Tibial nerve (tissue), 4 donors: ENCODE data around the gene SEC61A1. TPM values are rescaled to one million over a fixed set of nuclear protein-coding genes. Genes with fewer than 3 reads are reported as not detected.

Experiments
- DNase-seq, 2 donors: peaks; one replicate each; pipeline ENCODE4 v3.0.0-alpha.2; 2019; ENCODE audit warnings: low spot score in 2 of 2
- H3K27ac ChIP-seq, 4 donors: fragments of 200-600 bp; sonication (generic) in 3 of 4; one replicate each; pipeline ENCODE4 v1.5.1; 2017 to 2019; ENCODE audit warnings: mild to moderate bottlenecking in 1 of 4
- H3K27me3 ChIP-seq, 2 donors: fragments of 200-600 bp; sonication (generic) in 1 of 2; one replicate each; pipeline versions ENCODE4 v1.5.1 to v1.6.0; 2017 to 2019
- H3K36me3 ChIP-seq, 3 donors: fragments of 200-600 bp; sonication (generic); one replicate each; pipeline ENCODE4 v1.5.1; 2018 to 2019
- H3K4me1 ChIP-seq, 4 donors: fragments of 200-600 bp; sonication (generic) in 3 of 4; one replicate each; pipeline ENCODE4 v1.5.1; 2017 to 2019
- H3K4me3 ChIP-seq, 4 donors: fragments of 200-600 bp; sonication (generic) in 3 of 4; one replicate each; pipeline ENCODE4 v1.5.1; 2017 to 2019; ENCODE audit warnings: mild to moderate bottlenecking in 1 of 4, moderate library complexity in 1 of 4
- H3K9me3 ChIP-seq, 4 donors: fragments of 200-600 bp; sonication (generic) in 3 of 4; one replicate each; pipeline ENCODE4 v1.5.1; 2017 to 2019
- EP300 ChIP-seq, 2 donors: sonication (generic); formaldehyde crosslinking; IDR thresholded peaks; one replicate each; pipeline ENCODE4 v1.6.1; 2017; ENCODE audit warnings: antibody characterized with exemption in 2 of 2, mild to moderate bottlenecking in 1 of 2
- POLR2A ChIP-seq, 2 donors: fragments of 450-650 bp; IDR thresholded peaks; one replicate each; pipeline ENCODE4 v1.6.1; 2017; ENCODE audit warnings: antibody characterized with exemption in 2 of 2, mild to moderate bottlenecking in 2 of 2, moderate library complexity in 2 of 2
- WGBS, 2 donors: methylation state at CpG; one replicate each; pipeline ENCODE4 v1.1.5; 2018; 5-methylcytosine and 5-hydroxymethylcytosine counted together
- total RNA-seq, 4 donors: library from RNA; depleted of rRNA; stranded (reverse); fragments of >200 nt; gene quantifications; one replicate each; pipeline ENCODE4 v1.1.0, GENCODE V29; 2016
- TF ChIP-seq, protein P1 (sequence below), 5 experiments: fragments of 200-600 bp in 3 of 5; fragments of 450-650 bp in 2 of 5; sonication (generic) in 3 of 5; IDR thresholded peaks; one replicate each; pipeline ENCODE4 v1.5.1; 2016 to 2019; ENCODE audit warnings: antibody characterized with exemption in 5 of 5, mild to moderate bottlenecking in 3 of 5, moderate library complexity in 2 of 5

Gene SEC61A1
- total RNA-seq, 4 donors from 2014 or later = 93.3 to 155 (median 108) TPM

DNA sequence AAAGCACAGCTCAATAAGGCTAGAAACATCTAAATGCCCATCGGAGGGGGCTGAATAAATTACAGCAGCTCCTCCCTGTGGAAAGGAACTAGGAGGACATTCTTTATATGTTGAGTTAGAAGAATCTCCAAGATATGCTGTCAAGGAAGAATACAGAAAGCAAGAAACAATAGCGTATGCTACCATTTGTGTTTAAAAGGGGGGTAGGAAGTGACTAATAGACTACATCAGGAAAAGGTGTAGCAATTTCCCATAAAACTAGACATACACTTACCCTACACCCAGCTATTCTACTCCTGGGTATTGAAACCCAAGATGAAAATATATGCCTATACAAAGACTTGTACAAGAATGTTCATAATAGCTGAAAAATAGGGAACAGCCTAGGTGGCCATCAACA, 21.6 kb downstream of the SEC61A1 start:
- WGBS, 2 donors = 77 to 80% methylated on average over 2 of the region's 2 CpGs

DNA sequence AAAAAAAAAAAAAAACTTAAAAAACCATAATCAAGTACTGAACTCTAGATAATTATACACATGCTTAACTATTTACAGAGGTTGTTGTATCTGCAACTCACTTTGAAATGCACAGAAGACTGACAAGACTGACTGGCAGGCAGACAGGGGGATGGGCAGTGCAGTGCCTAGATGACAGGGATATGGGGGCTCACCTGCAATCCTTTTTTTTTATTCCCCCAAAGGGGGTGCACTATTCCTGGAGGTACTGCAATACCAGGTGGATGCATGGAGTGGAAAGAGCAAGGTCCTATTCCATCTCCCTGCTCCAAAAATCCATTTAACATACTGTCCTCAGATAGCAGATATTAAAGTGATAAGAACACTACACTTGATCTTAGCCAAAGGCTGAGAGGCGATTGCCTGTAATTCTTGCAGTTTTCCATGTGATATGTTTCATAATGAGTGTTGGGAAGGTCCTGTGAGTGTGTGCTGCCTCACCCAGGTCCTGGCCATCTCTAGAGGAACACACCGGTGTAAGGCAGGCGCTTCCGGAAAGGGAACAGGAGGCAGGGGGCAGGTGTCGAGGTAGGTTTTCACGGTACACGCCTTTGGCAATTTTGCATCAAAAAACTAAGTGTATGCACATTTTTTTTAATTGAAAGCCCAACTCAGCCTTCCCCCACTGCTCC, 22.7 kb downstream of the SEC61A1 start:
- Histone ChIP-seq H3K4me3 (peak overlapping the region; percentile 30 to 54 (median 44)), H3K9me3 (no peaks in the 10 kb centered on the region), H3K36me3 (peaks cover 0 to 49% (median 10%) of the 10 kb centered on the region in 3 donors), H3K27ac (peak overlapping the region in 3 of 4 donors; percentile 5 to 66 (median 17)), H3K4me1 (peaks cover 0 to 31% (median 6%) of the 10 kb centered on the region in 4 donors), H3K27me3 (no peaks in the 10 kb centered on the region)
- 7 to 12% methylated on average over 7 of the region's 7 CpGs for WGBS, 2 donors
- DNase-seq = no peak
- TF ChIP-seq POLR2A (IDR thresholded peaks at IDR 0.05) = no peak
- TF ChIP-seq EP300 (IDR thresholded peaks at IDR 0.05) = no peak
- TF ChIP-seq, protein P1, sequence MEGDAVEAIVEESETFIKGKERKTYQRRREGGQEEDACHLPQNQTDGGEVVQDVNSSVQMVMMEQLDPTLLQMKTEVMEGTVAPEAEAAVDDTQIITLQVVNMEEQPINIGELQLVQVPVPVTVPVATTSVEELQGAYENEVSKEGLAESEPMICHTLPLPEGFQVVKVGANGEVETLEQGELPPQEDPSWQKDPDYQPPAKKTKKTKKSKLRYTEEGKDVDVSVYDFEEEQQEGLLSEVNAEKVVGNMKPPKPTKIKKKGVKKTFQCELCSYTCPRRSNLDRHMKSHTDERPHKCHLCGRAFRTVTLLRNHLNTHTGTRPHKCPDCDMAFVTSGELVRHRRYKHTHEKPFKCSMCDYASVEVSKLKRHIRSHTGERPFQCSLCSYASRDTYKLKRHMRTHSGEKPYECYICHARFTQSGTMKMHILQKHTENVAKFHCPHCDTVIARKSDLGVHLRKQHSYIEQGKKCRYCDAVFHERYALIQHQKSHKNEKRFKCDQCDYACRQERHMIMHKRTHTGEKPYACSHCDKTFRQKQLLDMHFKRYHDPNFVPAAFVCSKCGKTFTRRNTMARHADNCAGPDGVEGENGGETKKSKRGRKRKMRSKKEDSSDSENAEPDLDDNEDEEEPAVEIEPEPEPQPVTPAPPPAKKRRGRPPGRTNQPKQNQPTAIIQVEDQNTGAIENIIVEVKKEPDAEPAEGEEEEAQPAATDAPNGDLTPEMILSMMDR (IDR thresholded peaks at IDR 0.05) = no peak

More for the DNA sequence above, 21.6 kb downstream of the SEC61A1 start:
- Histone ChIP-seq H3K4me3 (no peak overlapping the region), H3K4me1 (peaks cover 0 to 31% (median 6%) of the 10 kb centered on the region in 4 donors), H3K27me3 (no peaks in the 10 kb centered on the region), H3K9me3 (no peaks in the 10 kb centered on the region), H3K36me3 (peaks cover 0 to 49% (median 17%) of the 10 kb centered on the region in 3 donors), H3K27ac (peak overlapping the region in 2 of 4 donors; percentile 1)
- TF ChIP-seq, protein P1 (IDR thresholded peaks at IDR 0.05) = no peak
- TF ChIP-seq POLR2A (IDR thresholded peaks at IDR 0.05) = no peak
- no peak for DNase-seq

DNA sequence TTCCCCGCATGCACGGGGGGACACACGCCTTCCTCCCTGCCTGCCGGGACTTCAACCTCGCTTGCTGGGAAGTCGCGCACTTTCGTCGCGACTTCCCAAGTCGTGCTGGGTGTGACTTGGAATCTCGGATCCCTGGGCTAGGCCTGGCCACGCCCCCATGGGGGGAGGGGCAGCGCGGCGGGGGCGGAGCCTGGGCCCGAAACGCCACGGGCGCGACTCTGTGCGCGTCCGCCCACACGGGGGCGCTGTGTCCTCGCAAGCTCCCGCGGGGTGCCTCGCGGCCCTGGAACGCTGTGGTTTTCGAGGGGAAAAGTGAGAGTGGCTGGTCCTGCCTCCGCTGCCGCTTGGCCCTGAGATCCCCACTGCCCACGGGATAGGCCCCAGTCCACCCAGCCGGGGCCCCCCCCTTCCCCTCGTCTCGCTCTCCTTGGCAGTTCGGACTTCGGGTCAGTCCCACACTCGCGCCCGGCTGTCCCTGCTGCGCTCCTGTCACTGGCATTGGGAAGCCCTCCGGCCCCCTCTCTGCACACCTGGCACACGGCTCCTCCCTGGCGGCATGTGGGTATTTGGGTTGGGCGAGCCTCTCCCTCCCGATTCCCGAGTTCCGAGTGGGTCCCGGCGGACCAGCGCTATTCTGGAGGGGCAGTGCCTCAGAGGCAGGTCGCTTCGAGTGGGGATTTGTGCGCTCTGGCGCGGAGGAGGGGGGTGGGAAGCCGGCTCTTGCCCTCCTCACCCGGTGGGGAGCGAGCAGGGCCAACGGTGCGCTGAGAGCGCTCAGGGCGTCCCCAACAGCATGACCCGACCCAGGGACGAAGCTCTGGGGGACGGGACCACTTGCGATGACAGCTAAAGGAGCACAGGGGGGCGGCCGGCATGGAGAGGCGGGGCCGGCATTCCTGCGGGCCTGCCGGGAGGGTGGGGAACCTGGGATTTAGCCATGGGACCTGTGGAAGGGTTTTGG, 23.6 kb downstream of the SEC61A1 start:
- DNase-seq = peak; percentile 74 to 82
- Histone ChIP-seq H3K4me3 (peak overlapping the region; percentile 30 to 54 (median 44)), H3K9me3 (no peaks in the 10 kb centered on the region), H3K27me3 (no peaks in the 10 kb centered on the region), H3K36me3 (peaks cover 0 to 47% (median 6%) of the 10 kb centered on the region in 3 donors), H3K4me1 (peaks cover 0 to 31% (median 6%) of the 10 kb centered on the region in 4 donors), H3K27ac (peak overlapping the region in 2 of 4 donors; percentile 5 to 66)
- peak in 1 of 2 donors; percentile 46 for TF ChIP-seq EP300 (IDR thresholded peaks at IDR 0.05)
- TF ChIP-seq POLR2A (IDR thresholded peaks at IDR 0.05) = peak in 1 of 2 donors; percentile 23
- TF ChIP-seq, protein P1 (IDR thresholded peaks at IDR 0.05) = peak; percentile 96 to 99 (median 97)
- WGBS, 2 donors = 2 to 9% methylated on average over 45 to 46 of the region's 78 CpGs

DNA sequence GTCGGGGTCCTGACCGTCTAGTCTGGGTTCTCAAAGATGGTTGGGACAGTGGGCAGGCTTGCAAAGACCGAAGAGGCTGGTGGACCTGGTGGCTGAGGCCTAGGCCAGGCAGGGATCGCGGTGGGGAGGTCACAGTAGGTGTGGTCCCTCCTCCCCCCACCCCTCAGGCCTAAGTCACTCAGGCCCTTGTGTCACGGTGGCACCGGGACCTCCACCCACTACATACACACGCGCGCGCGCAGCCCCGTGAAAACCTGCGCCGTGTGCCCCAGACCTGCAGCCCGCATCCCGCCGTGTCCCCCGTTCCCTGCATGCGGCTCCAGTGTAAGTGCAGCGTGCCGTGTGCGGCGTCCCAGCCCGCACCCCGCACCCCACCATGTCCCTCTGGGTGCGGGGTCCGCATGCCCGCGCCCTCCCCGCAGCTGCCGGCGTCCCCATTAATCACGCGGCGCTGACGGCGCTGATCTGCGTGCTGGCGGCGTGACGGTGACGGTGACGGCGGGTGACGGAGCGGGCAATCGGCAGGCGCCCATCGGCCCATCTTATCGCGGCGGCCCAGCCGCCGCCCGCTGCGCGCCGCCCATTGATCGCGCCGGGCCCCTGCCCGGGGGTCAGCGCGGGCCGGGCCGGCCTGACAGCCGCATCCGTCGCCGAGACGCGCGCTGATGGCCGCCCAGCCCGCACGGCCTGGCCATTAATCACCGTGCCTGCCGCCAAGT, 24.4 kb downstream of the SEC61A1 start:
- TF ChIP-seq POLR2A (IDR thresholded peaks at IDR 0.05) = no peak
- TF ChIP-seq EP300 (IDR thresholded peaks at IDR 0.05) = no peak
- TF ChIP-seq, protein P1 (IDR thresholded peaks at IDR 0.05) = no peak

More for the DNA sequence above, 24.4 kb downstream of the SEC61A1 start:
- peaks cover 0 to 27% (median 6%) of the 10 kb centered on the region in 4 donors for H3K4me1 ChIP-seq
- peak overlapping the region; percentile 30 to 54 (median 44) for H3K4me3 ChIP-seq
- no peak for DNase-seq
- H3K27me3 ChIP-seq = no peaks in the 10 kb centered on the region
- 1 to 8% methylated on average over 18 to 43 of the region's 79 CpGs for WGBS, 2 donors
- no peaks in the 10 kb centered on the region for H3K9me3 ChIP-seq
- peak overlapping the region in 2 of 4 donors; percentile 37 to 66 for H3K27ac ChIP-seq
- peaks cover 0 to 47% (median 0%) of the 10 kb centered on the region in 3 donors for H3K36me3 ChIP-seq
